GM18526 (cell line): Measurements from ENCODE around the gene PASD1.

Experiments
- POLR2A ChIP-seq: IDR thresholded peaks from 3 replicates; pipeline ENCODE4 v1.6.1; 2011; ENCODE audit not compliant: insufficient read length; ENCODE audit errors: extremely low read depth

Gene PASD1

GRCh38 chrX:151621422-151621821 is 57.9 kb downstream of the PASD1 start:
- TF ChIP-seq POLR2A = no peak

GRCh38 chrX:151624677-151625076 is 61.2 kb downstream of the PASD1 start:
- no peak for TF ChIP-seq POLR2A

- TF ChIP-seq POLR2A = no peak
Observed at GRCh38 chrX:151631822-151632221, 68.3 kb downstream of the PASD1 start.

GRCh38 chrX:151633157-151633556 is 69.7 kb downstream of the PASD1 start:
- TF ChIP-seq POLR2A = no peak

- no peak for TF ChIP-seq POLR2A
Observed at GRCh38 chrX:151634937-151635336, 71.5 kb downstream of the PASD1 start.

- no peak for TF ChIP-seq POLR2A
Observed at GRCh38 chrX:151641564-151641963, 78.1 kb downstream of the PASD1 start.

GRCh38 chrX:151675121-151675746 is 111.8 kb downstream of the PASD1 start:
- TF ChIP-seq POLR2A = no peak

GRCh38 chrX:151676196-151676595 is 112.7 kb downstream of the PASD1 start:
- TF ChIP-seq POLR2A = no peak

GRCh38 chrX:151679798-151680402 is 116.4 kb downstream of the PASD1 start:
- no peak for TF ChIP-seq POLR2A

- TF ChIP-seq POLR2A = no peak
Observed at GRCh38 chrX:151680805-151681204, 117.3 kb downstream of the PASD1 start.

GRCh38 chrX:151687635-151688034 is 124.2 kb downstream of the PASD1 start:
- no peak for TF ChIP-seq POLR2A

- no peak for TF ChIP-seq POLR2A
Observed at GRCh38 chrX:151688695-151689094, 125.2 kb downstream of the PASD1 start.

GRCh38 chrX:151692825-151693224 is 129.3 kb downstream of the PASD1 start:
- no peak for TF ChIP-seq POLR2A

- TF ChIP-seq POLR2A = no peak
Observed at GRCh38 chrX:151694121-151694520, 130.6 kb downstream of the PASD1 start.

GRCh38 chrX:151694661-151695582 is 131.4 kb downstream of the PASD1 start, which contains the start of gene PRRG3:
TSS of gene PRRG3 (plus strand) at chrX:151695458. CDS start at chrX:151698815, 3,357 bp downstream.
- no peak for TF ChIP-seq POLR2A
